Glutamatergic neuron (in vitro differentiated cells): ENCODE results near the gene GHR. TPM values are rescaled to one million over a fixed set of nuclear protein-coding genes. Genes with fewer than 3 reads are reported as not detected.

Experiments used
- DNase-seq: peaks from one replicate; pipeline ENCODE4 v3.0.0; 2022
- H3K27ac Mint-ChIP-seq: one replicate; pipeline ENCODE4 v1.8.0; 2020; ENCODE audit warnings: mild to moderate bottlenecking, mixed read lengths, inconsistent platforms; ENCODE audit not compliant: unreplicated experiment
- H3K27me3 Mint-ChIP-seq: one replicate; pipeline ENCODE4 v1.8.0; 2020; ENCODE audit warnings: mild to moderate bottlenecking, moderate library complexity, mixed read lengths, inconsistent platforms; ENCODE audit not compliant: unreplicated experiment
- H3K36me3 Mint-ChIP-seq: one replicate; pipeline ENCODE4 v1.8.0; 2020; ENCODE audit warnings: mild to moderate bottlenecking, mixed read lengths, inconsistent platforms; ENCODE audit not compliant: unreplicated experiment
- H3K4me1 Mint-ChIP-seq: one replicate; pipeline ENCODE4 v1.8.0; 2020; ENCODE audit warnings: mild to moderate bottlenecking, low read depth, mixed read lengths, inconsistent platforms; ENCODE audit not compliant: unreplicated experiment
- H3K4me3 Mint-ChIP-seq: one replicate; pipeline ENCODE4 v1.8.0; 2020; ENCODE audit warnings: mild to moderate bottlenecking, mixed read lengths, inconsistent platforms; ENCODE audit not compliant: unreplicated experiment
- H3K9me3 Mint-ChIP-seq: one replicate; pipeline ENCODE4 v1.8.0; 2020; ENCODE audit warnings: mild to moderate bottlenecking, moderate library complexity, mixed read lengths, inconsistent platforms; ENCODE audit not compliant: unreplicated experiment
- CTCF ChIP-seq: fragments of 200-600 bp; sonication (generic); IDR thresholded peaks from one replicate; pipeline ENCODE4 v1.5.0; 2021; ENCODE audit not compliant: partially characterized antibody, unreplicated experiment
- total RNA-seq: library from RNA; stranded (reverse); fragmentation: NEBNext Ultra II Directional; extraction: Animal tissue kit (Norgen Biotek cat#: 25700); gene quantifications from one replicate; pipeline ENCODE4 v1.2.1, GENCODE V29; 2021; ENCODE audit not compliant: unreplicated experiment

GHR gene
- total RNA-seq, 1 donor from 2014 or later, result not detected

GRCh38 chr5:42507451-42508097, 84.3 kb downstream of the GHR start:
- no peaks in the 10 kb centered on the region for H3K4me1 Mint-ChIP-seq
- no peak overlapping the region for H3K4me3 Mint-ChIP-seq
- no peaks in the 10 kb centered on the region for H3K36me3 Mint-ChIP-seq
- H3K27ac Mint-ChIP-seq, result no peak overlapping the region
- no peaks in the 10 kb centered on the region for H3K27me3 Mint-ChIP-seq
- H3K9me3 Mint-ChIP-seq, result no peaks in the 10 kb centered on the region
- TF ChIP-seq CTCF, result no peak
- no peak for DNase-seq

- no peak overlapping the region for H3K27ac Mint-ChIP-seq
- H3K27me3 Mint-ChIP-seq, result no peaks in the 10 kb centered on the region
- no peak for TF ChIP-seq CTCF
- no peaks in the 10 kb centered on the region for H3K9me3 Mint-ChIP-seq
- H3K4me1 Mint-ChIP-seq, result no peaks in the 10 kb centered on the region
- H3K36me3 Mint-ChIP-seq, result no peaks in the 10 kb centered on the region
- H3K4me3 Mint-ChIP-seq, result no peak overlapping the region
- no peak for DNase-seq
Observed at GRCh38 chr5:42513246-42513645, 90.0 kb downstream of the GHR start.

GRCh38 chr5:42514754-42515153, 91.5 kb downstream of the GHR start:
- no peak overlapping the region for H3K27ac Mint-ChIP-seq
- H3K4me1 Mint-ChIP-seq, result no peaks in the 10 kb centered on the region
- no peak overlapping the region for H3K4me3 Mint-ChIP-seq
- TF ChIP-seq CTCF, result no peak
- H3K27me3 Mint-ChIP-seq, result no peaks in the 10 kb centered on the region
- DNase-seq, result no peak
- no peaks in the 10 kb centered on the region for H3K36me3 Mint-ChIP-seq
- H3K9me3 Mint-ChIP-seq, result no peaks in the 10 kb centered on the region

- no peaks in the 10 kb centered on the region for H3K9me3 Mint-ChIP-seq
- no peaks in the 10 kb centered on the region for H3K27me3 Mint-ChIP-seq
- no peak overlapping the region for H3K27ac Mint-ChIP-seq
- H3K4me3 Mint-ChIP-seq, result no peak overlapping the region
- no peak for TF ChIP-seq CTCF
- H3K4me1 Mint-ChIP-seq, result no peaks in the 10 kb centered on the region
- DNase-seq, result no peak
- H3K36me3 Mint-ChIP-seq, result no peaks in the 10 kb centered on the region
Observed at GRCh38 chr5:42515504-42515903, 92.3 kb downstream of the GHR start.

GRCh38 chr5:42516282-42517042, 93.2 kb downstream of the GHR start:
- no peak for TF ChIP-seq CTCF
- Mint-ChIP-seq H3K9me3 (no peaks in the 10 kb centered on the region), H3K36me3 (no peaks in the 10 kb centered on the region), H3K4me3 (no peak overlapping the region), H3K27me3 (no peaks in the 10 kb centered on the region), H3K27ac (no peak overlapping the region), H3K4me1 (no peaks in the 10 kb centered on the region)
- DNase-seq, result no peak
